ENCODE measurements around the gene POLR1A. TPM values are rescaled to one million over a fixed set of nuclear protein-coding genes. Genes with fewer than 3 reads are reported as not detected.

Gene POLR1A
- polyA plus RNA-seq, 3 donors: 0.45 to 2.1 (median 1.6) TPM

DNA sequence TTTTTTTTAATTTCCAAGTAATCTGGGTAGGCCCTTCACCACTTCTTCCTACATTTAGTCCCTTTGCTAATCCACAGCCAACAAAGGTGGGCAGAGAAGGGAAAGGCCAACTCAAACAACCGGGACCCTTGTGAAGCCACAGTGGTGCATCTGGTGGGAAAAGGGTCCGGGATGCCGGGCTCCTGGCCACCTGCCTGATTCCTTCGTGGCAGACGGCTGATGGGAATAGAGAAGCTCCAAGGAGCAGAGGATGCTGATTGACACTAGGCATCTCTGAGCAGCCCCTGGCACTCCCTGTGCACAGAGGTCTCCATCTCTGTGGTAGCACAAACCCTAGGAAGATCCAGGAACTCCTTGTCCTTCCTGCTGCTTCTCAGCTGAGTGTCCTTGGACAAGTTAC lies 37.0 kb downstream of the POLR1A start:
- H3K4me1 Mint-ChIP-seq: peaks cover 20% of the 10 kb centered on the region
- peaks cover 71 to 76% of the 10 kb centered on the region in 2 donors for H3K36me3 Mint-ChIP-seq
- Histone ChIP-seq H3K36me3 (replicated peaks in 1 of 2; ENCODE audit: control insufficient read depth in 1 of 2, insufficient read depth in 2 of 2, low read length in 2 of 2) (peaks cover 63 to 82% of the 10 kb centered on the region in 2 donors), H4K20me1 (ENCODE audit: insufficient read depth, low read length) (no peaks in the 10 kb centered on the region), H3K79me2 (ENCODE audit: insufficient read depth, low read length) (no peaks in the 10 kb centered on the region), H3K4me1 (ENCODE audit: control insufficient read depth in 1 of 2, insufficient read depth in 2 of 2, low read length in 2 of 2) (peaks cover 9 to 11% of the 10 kb centered on the region in 2 donors), H3K4me2 (replicated peaks; ENCODE audit: extremely low read depth, low read length, poor library complexity, severe bottlenecking) (no peak overlapping the region), H3K4me3 (replicated peaks in 1 of 3; ENCODE audit: low read depth in 2 of 3, low read length in 3 of 3) (no peak overlapping the region), H3K9ac (ENCODE audit: insufficient read depth, low read length, poor library complexity, severe bottlenecking) (no peak overlapping the region), H3K27ac (ENCODE audit: low read depth in 1 of 2, low read length in 2 of 2) (no peak overlapping the region), H3K27me3 (ENCODE audit: control insufficient read depth in 2 of 2, insufficient read depth in 2 of 2, low read length in 2 of 2) (no peaks in the 10 kb centered on the region), H3K9me3 (replicated peaks in 1 of 2; ENCODE audit: control insufficient read depth in 1 of 2, insufficient read depth in 1 of 2, low read length in 2 of 2) (no peaks in the 10 kb centered on the region), H2AFZ (ENCODE audit: insufficient read depth, low read depth, low read length, poor library complexity, severe bottlenecking) (no peak overlapping the region)
- H3K27ac Mint-ChIP-seq: peak overlapping the region in 1 of 7 donors; percentile 17
- no peak overlapping the region for H3K4me3 Mint-ChIP-seq
- DNase-seq: no peak
- H3K27me3 Mint-ChIP-seq (ENCODE audit: low read depth in 3 of 3): peaks cover 0 to 6% (median 2%) of the 10 kb centered on the region in 3 donors
- intact Hi-C loops (cut with micrococcal nuclease): no loop called here
- peaks cover 0 to 8% (median 3%) of the 10 kb centered on the region in 7 donors for H3K9me3 Mint-ChIP-seq
- TF ChIP-seq, protein P1, sequence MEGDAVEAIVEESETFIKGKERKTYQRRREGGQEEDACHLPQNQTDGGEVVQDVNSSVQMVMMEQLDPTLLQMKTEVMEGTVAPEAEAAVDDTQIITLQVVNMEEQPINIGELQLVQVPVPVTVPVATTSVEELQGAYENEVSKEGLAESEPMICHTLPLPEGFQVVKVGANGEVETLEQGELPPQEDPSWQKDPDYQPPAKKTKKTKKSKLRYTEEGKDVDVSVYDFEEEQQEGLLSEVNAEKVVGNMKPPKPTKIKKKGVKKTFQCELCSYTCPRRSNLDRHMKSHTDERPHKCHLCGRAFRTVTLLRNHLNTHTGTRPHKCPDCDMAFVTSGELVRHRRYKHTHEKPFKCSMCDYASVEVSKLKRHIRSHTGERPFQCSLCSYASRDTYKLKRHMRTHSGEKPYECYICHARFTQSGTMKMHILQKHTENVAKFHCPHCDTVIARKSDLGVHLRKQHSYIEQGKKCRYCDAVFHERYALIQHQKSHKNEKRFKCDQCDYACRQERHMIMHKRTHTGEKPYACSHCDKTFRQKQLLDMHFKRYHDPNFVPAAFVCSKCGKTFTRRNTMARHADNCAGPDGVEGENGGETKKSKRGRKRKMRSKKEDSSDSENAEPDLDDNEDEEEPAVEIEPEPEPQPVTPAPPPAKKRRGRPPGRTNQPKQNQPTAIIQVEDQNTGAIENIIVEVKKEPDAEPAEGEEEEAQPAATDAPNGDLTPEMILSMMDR (IDR thresholded peaks at IDR 0.05): no peak
- 98% methylated on average over 4 of the region's 5 CpGs for WGBS (ENCODE audit: insufficient coverage)

DNA sequence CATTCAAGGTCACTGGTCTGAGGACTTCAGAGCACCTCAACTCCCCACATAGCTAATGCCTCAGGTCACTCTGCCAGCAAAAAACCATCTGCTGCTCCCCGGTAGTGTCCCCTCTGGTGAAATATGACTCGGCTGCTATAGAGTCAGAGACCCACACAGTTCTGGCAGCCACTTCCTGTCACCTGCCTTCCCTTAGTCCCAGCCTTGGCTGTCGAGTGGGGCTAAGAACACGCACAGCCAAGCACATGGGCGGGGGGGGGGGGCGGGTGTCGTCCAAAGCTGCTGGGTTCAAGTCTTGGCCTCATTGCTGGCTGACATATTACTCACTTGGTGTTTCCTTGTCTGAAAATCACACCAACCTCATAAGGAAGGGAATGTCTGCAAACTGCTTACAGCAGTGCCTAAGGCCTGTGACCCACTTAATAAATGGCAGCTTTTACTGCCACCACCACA lies 37.5 kb downstream of the POLR1A start:
- TF ChIP-seq, protein P1 (IDR thresholded peaks at IDR 0.05): no peak
- peak overlapping the region in 1 of 7 donors; percentile 40 for H3K27ac Mint-ChIP-seq
- H3K9me3 Mint-ChIP-seq: peaks cover 0 to 11% (median 4%) of the 10 kb centered on the region in 7 donors
- no peak overlapping the region for H3K27ac ChIP-seq (ENCODE audit: low read depth in 1 of 2, low read length in 2 of 2)
- H3K4me3 Mint-ChIP-seq: no peak overlapping the region
- no peaks in the 10 kb centered on the region for H3K9me3 ChIP-seq (replicated peaks in 1 of 2; ENCODE audit: control insufficient read depth in 1 of 2, insufficient read depth in 1 of 2, low read length in 2 of 2)
- no peaks in the 10 kb centered on the region for H3K79me2 ChIP-seq (ENCODE audit: insufficient read depth, low read length)
- DNase-seq: no peak
- H2AFZ ChIP-seq (ENCODE audit: insufficient read depth, low read depth, low read length, poor library complexity, severe bottlenecking): no peak overlapping the region
- H3K27me3 Mint-ChIP-seq (ENCODE audit: low read depth in 3 of 3): peaks cover 0 to 4% (median 2%) of the 10 kb centered on the region in 3 donors
- peaks cover 72 to 76% of the 10 kb centered on the region in 2 donors for H3K36me3 Mint-ChIP-seq
- H3K4me1 ChIP-seq (ENCODE audit: control insufficient read depth in 1 of 2, insufficient read depth in 2 of 2, low read length in 2 of 2): peaks cover 9 to 11% of the 10 kb centered on the region in 2 donors
- H3K4me1 Mint-ChIP-seq: peaks cover 15% of the 10 kb centered on the region
- H3K4me2 ChIP-seq (replicated peaks; ENCODE audit: extremely low read depth, low read length, poor library complexity, severe bottlenecking): no peak overlapping the region
- no peak overlapping the region for H3K4me3 ChIP-seq (replicated peaks in 1 of 3; ENCODE audit: low read depth in 2 of 3, low read length in 3 of 3)
- H4K20me1 ChIP-seq (ENCODE audit: insufficient read depth, low read length): no peaks in the 10 kb centered on the region
- WGBS (ENCODE audit: insufficient coverage): 35% methylated on average over 2 of the region's 7 CpGs
- intact Hi-C loops (cut with micrococcal nuclease): no loop called here
- H3K9ac ChIP-seq (ENCODE audit: insufficient read depth, low read length, poor library complexity, severe bottlenecking): no peak overlapping the region
- no peaks in the 10 kb centered on the region for H3K27me3 ChIP-seq (ENCODE audit: control insufficient read depth in 2 of 2, insufficient read depth in 2 of 2, low read length in 2 of 2)
- peaks cover 65 to 82% of the 10 kb centered on the region in 2 donors for H3K36me3 ChIP-seq (replicated peaks in 1 of 2; ENCODE audit: control insufficient read depth in 1 of 2, insufficient read depth in 2 of 2, low read length in 2 of 2)
